HG03135 (cell line): ENCODE results near the gene SMARCA4.
A peak's percentile ranks its signal among the peaks of the same experiment; 100 is the strongest.

Source experiments
- ATAC-seq: cut with Tn5 transposase; IDR thresholded peaks from one replicate; pipeline ENCODE4 v1.9.1; 2021; ENCODE audit warnings: mild to moderate bottlenecking, moderate library complexity; ENCODE audit not compliant: unreplicated experiment

SMARCA4 gene

GRCh38 chr19:11028146-11028545, 67.3 kb downstream of the SMARCA4 start:
- no peak for ATAC-seq

- no peak for ATAC-seq
These were observed 70.7 kb downstream of the SMARCA4 start for GRCh38 chr19:11031421-11032070.

- ATAC-seq, result no peak
These were observed 72.4 kb downstream of the SMARCA4 start for GRCh38 chr19:11033251-11033650.

- no peak for ATAC-seq
These were observed 72.9 kb downstream of the SMARCA4 start for GRCh38 chr19:11033763-11034162.

GRCh38 chr19:11034449-11035213, 73.8 kb downstream of the SMARCA4 start:
- no peak for ATAC-seq

GRCh38 chr19:11035441-11036377, 74.9 kb downstream of the SMARCA4 start:
- peak; percentile 75 for ATAC-seq

- ATAC-seq, result no peak
These were observed 77.7 kb downstream of the SMARCA4 start for GRCh38 chr19:11038511-11038910.

GRCh38 chr19:11041194-11041593, 80.4 kb downstream of the SMARCA4 start:
- no peak for ATAC-seq

- no peak for ATAC-seq
These were observed 81.3 kb downstream of the SMARCA4 start for GRCh38 chr19:11041966-11042627.

GRCh38 chr19:11044431-11044830, 83.6 kb downstream of the SMARCA4 start:
- ATAC-seq, result no peak

- ATAC-seq, result no peak
These were observed 84.7 kb downstream of the SMARCA4 start for GRCh38 chr19:11045536-11045935.

- ATAC-seq, result no peak
These were observed 86.0 kb downstream of the SMARCA4 start for GRCh38 chr19:11046605-11047354.

- no peak for ATAC-seq
These were observed 87.0 kb downstream of the SMARCA4 start for GRCh38 chr19:11047866-11048265.

- ATAC-seq, result no peak
These were observed 89.7 kb downstream of the SMARCA4 start for GRCh38 chr19:11050323-11051114.

- no peak for ATAC-seq
These were observed 93.0 kb downstream of the SMARCA4 start for GRCh38 chr19:11053817-11054195.

- ATAC-seq, result no peak
These were observed 93.4 kb downstream of the SMARCA4 start for GRCh38 chr19:11054200-11054599.

GRCh38 chr19:11054628-11055027, 93.8 kb downstream of the SMARCA4 start:
- ATAC-seq, result no peak

GRCh38 chr19:11058246-11059030, 97.6 kb downstream of the SMARCA4 start:
- ATAC-seq, result no peak
